Cortex of kidney (tissue), 1 donor: ENCODE measurements around the gene KAT7.
"Not testable (repeated sequence)": the region's sequence is repeated elsewhere in the genome, so short reads cannot be mapped to it uniquely, and the experiment has no call there.

Source experiments
- DNase-seq: peaks from one replicate; lab custom pipeline; 2025; lab: John Stamatoyannopoulos, UW

The KAT7 gene

GRCh38 chr17:49788478-49789242 lies at the start of gene KAT7:
TSS of gene KAT7 (plus strand) at chr17:49788681. CDS start at chr17:49788835, 154 bp downstream.
- DNase-seq, result peak; percentile 83

GRCh38 chr17:49739641-49740271 lies 48.7 kb upstream of the KAT7 start:
- DNase-seq, result no peak

GRCh38 chr17:49741009-49741691 lies 47.3 kb upstream of the KAT7 start:
- DNase-seq, result no peak

- no peak for DNase-seq
Observed at GRCh38 chr17:49741692-49742076, 46.8 kb upstream of the KAT7 start.

GRCh38 chr17:49742166-49742638 lies 46.3 kb upstream of the KAT7 start:
- no peak for DNase-seq

GRCh38 chr17:49745175-49746139 lies 43.0 kb upstream of the KAT7 start:
- no peak for DNase-seq

GRCh38 chr17:49746791-49747490 lies 41.5 kb upstream of the KAT7 start:
- DNase-seq, result no peak

GRCh38 chr17:49747632-49748031 lies 40.8 kb upstream of the KAT7 start:
- no peak for DNase-seq

- no peak for DNase-seq
Observed at GRCh38 chr17:49748223-49748622, 40.3 kb upstream of the KAT7 start.

- no peak for DNase-seq
Observed at GRCh38 chr17:49748791-49749190, 39.7 kb upstream of the KAT7 start.

GRCh38 chr17:49749730-49750129 lies 38.8 kb upstream of the KAT7 start:
- no peak for DNase-seq

- no peak for DNase-seq
Observed at GRCh38 chr17:49752508-49752907, 36.0 kb upstream of the KAT7 start.

GRCh38 chr17:49753959-49754391 lies 34.5 kb upstream of the KAT7 start:
- DNase-seq, result no peak

GRCh38 chr17:49755663-49756283 lies 32.7 kb upstream of the KAT7 start:
- no peak for DNase-seq

- DNase-seq, result no peak
Observed at GRCh38 chr17:49756323-49757150, 31.9 kb upstream of the KAT7 start.

GRCh38 chr17:49757151-49757777 lies 31.2 kb upstream of the KAT7 start:
- DNase-seq, result no peak

- not testable (repeated sequence) for DNase-seq
Observed at GRCh38 chr17:49758464-49759010, 29.9 kb upstream of the KAT7 start.

GRCh38 chr17:49759203-49759602 lies 29.3 kb upstream of the KAT7 start:
- no peak for DNase-seq

GRCh38 chr17:49760296-49760695 lies 28.2 kb upstream of the KAT7 start:
- no peak for DNase-seq
